ENCODE data around the gene ZNF425. TPM values are rescaled to one million over a fixed set of nuclear protein-coding genes. Genes with fewer than 3 reads are reported as not detected.
A peak's percentile ranks its signal among the peaks of the same experiment; 100 is the strongest.

The ZNF425 gene
- total and polyA plus RNA-seq, 9 of the 15 experiments (the other 6 are each of a cell fraction or from before 2014, with no cell fraction given) = 0.03 to 0.89 (median 0.54) TPM

DNA sequence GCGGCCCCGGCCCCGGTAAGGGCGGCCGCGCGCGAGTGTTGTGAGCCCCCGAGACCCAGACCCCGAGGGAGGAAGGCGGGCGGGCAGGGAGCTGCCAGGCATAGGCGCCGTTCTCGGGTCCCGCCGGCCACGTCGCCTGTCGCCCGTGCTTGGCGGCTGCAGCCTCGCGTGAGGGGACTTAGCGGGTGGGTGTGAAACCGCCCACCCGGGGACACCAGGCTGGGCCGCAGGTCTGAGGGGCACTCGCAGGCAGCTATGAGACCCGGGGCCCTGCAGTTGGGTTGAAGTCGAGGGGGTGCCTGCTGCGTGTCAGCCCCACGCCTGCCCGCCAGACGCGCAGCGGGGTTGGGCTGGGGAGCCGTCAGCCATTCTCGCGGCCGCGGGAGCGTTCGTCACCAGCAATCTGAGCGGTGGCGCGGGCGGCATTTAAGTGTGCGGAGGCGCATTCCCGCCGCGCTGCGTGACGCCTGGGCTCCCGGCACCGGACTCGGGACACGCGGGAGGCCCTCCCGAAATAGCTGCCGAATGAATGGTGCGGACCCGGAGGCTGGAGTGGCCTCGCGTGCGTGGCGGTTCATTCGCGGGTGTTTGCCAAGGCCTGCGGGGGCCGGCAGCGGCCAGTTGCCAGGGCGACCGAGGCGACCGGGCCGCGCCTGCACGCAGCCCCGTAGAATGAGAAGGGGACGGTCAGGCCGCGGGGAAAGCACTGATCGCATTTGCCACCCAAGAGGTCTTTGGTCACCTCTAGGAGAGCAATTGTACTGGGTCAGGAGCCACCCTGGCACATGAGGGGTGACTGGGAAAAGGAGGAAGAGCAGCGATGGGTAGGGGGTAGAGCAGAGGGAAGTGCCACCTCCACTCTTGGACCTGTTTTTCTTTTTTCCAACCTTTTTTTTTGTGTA lies 21.9 kb upstream of the ZNF425 start (continued):
- TF ChIP-seq, protein P1, sequence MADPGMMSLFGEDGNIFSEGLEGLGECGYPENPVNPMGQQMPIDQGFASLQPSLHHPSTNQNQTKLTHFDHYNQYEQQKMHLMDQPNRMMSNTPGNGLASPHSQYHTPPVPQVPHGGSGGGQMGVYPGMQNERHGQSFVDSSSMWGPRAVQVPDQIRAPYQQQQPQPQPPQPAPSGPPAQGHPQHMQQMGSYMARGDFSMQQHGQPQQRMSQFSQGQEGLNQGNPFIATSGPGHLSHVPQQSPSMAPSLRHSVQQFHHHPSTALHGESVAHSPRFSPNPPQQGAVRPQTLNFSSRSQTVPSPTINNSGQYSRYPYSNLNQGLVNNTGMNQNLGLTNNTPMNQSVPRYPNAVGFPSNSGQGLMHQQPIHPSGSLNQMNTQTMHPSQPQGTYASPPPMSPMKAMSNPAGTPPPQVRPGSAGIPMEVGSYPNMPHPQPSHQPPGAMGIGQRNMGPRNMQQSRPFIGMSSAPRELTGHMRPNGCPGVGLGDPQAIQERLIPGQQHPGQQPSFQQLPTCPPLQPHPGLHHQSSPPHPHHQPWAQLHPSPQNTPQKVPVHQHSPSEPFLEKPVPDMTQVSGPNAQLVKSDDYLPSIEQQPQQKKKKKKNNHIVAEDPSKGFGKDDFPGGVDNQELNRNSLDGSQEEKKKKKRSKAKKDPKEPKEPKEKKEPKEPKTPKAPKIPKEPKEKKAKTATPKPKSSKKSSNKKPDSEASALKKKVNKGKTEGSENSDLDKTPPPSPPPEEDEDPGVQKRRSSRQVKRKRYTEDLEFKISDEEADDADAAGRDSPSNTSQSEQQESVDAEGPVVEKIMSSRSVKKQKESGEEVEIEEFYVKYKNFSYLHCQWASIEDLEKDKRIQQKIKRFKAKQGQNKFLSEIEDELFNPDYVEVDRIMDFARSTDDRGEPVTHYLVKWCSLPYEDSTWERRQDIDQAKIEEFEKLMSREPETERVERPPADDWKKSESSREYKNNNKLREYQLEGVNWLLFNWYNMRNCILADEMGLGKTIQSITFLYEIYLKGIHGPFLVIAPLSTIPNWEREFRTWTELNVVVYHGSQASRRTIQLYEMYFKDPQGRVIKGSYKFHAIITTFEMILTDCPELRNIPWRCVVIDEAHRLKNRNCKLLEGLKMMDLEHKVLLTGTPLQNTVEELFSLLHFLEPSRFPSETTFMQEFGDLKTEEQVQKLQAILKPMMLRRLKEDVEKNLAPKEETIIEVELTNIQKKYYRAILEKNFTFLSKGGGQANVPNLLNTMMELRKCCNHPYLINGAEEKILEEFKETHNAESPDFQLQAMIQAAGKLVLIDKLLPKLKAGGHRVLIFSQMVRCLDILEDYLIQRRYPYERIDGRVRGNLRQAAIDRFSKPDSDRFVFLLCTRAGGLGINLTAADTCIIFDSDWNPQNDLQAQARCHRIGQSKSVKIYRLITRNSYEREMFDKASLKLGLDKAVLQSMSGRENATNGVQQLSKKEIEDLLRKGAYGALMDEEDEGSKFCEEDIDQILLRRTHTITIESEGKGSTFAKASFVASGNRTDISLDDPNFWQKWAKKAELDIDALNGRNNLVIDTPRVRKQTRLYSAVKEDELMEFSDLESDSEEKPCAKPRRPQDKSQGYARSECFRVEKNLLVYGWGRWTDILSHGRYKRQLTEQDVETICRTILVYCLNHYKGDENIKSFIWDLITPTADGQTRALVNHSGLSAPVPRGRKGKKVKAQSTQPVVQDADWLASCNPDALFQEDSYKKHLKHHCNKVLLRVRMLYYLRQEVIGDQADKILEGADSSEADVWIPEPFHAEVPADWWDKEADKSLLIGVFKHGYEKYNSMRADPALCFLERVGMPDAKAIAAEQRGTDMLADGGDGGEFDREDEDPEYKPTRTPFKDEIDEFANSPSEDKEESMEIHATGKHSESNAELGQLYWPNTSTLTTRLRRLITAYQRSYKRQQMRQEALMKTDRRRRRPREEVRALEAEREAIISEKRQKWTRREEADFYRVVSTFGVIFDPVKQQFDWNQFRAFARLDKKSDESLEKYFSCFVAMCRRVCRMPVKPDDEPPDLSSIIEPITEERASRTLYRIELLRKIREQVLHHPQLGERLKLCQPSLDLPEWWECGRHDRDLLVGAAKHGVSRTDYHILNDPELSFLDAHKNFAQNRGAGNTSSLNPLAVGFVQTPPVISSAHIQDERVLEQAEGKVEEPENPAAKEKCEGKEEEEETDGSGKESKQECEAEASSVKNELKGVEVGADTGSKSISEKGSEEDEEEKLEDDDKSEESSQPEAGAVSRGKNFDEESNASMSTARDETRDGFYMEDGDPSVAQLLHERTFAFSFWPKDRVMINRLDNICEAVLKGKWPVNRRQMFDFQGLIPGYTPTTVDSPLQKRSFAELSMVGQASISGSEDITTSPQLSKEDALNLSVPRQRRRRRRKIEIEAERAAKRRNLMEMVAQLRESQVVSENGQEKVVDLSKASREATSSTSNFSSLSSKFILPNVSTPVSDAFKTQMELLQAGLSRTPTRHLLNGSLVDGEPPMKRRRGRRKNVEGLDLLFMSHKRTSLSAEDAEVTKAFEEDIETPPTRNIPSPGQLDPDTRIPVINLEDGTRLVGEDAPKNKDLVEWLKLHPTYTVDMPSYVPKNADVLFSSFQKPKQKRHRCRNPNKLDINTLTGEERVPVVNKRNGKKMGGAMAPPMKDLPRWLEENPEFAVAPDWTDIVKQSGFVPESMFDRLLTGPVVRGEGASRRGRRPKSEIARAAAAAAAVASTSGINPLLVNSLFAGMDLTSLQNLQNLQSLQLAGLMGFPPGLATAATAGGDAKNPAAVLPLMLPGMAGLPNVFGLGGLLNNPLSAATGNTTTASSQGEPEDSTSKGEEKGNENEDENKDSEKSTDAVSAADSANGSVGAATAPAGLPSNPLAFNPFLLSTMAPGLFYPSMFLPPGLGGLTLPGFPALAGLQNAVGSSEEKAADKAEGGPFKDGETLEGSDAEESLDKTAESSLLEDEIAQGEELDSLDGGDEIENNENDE (IDR thresholded peaks at IDR 0.05; ENCODE audit: low read depth, low read length) = no peak
- TF ChIP-seq SETDB1 (IDR thresholded peaks at IDR 0.05; ENCODE audit: low read length) = no peak
- 0 out of 2 replicates have a peak, but pooled peaks have one; percentile 85 for TF ChIP-seq RBM34 (IDR thresholded peaks at IDR 0.05; ENCODE audit: borderline replicate concordance, insufficient read depth, low read length)
- peak in 1 of 2 experiments; percentile 86; a peak in 2 of 4 replicates for TF ChIP-seq HDAC1 (IDR thresholded peaks at IDR 0.05)
- TF ChIP-seq ZNF23 (CRISPR knock-in tag; IDR thresholded peaks at IDR 0.05) = no peak
- TF ChIP-seq NFRKB (IDR thresholded peaks at IDR 0.05; ENCODE audit: low read depth) = 0 out of 2 replicates have a peak, but pooled peaks have one; percentile 34
- no peak for TF ChIP-seq FOXA1 (IDR thresholded peaks at IDR 0.05; ENCODE audit: borderline replicate concordance)
- TF ChIP-seq, protein P2, sequence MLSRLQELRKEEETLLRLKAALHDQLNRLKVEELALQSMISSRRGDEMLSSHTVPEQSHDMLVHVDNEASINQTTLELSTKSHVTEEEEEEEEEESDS (CRISPR knock-in tag; IDR thresholded peaks at IDR 0.05) = no peak
- peak; percentile 52; the same call in 1 of the 2 replicates for TF ChIP-seq PHF8 (IDR thresholded peaks at IDR 0.05; ENCODE audit: borderline replicate concordance, low read length)
- TF ChIP-seq ZNF589 (CRISPR knock-in tag; IDR thresholded peaks at IDR 0.05; ENCODE audit: low read depth) = no peak; the same call in 1 of the 2 replicates
- TF ChIP-seq, protein P3, sequence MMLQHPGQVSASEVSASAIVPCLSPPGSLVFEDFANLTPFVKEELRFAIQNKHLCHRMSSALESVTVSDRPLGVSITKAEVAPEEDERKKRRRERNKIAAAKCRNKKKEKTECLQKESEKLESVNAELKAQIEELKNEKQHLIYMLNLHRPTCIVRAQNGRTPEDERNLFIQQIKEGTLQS (IDR thresholded peaks at IDR 0.05) = no peak
- TF ChIP-seq, protein P3 (CRISPR knock-in tag; conservative IDR thresholded peaks at IDR 0.05) = 0 out of 2 replicates have a peak, but pooled peaks have one; percentile 34

Measured in K562 (cell line).